Myocyte (in vitro differentiated cells): ENCODE measurements around the gene SATB1. TPM values are rescaled to one million over a fixed set of nuclear protein-coding genes. Genes with fewer than 3 reads are reported as not detected.
"Not testable (repeated sequence)": the region's sequence is repeated elsewhere in the genome, so short reads cannot be mapped to it uniquely, and the experiment has no call there.

Source experiments
- DNase-seq: peaks from one replicate; pipeline ENCODE4 v3.0.0-alpha.2; 2012; ENCODE audit warnings: low read depth
- total RNA-seq: library from RNA; depleted of rRNA; stranded (reverse); fragments of >200 nt; gene quantifications from 2 replicates; pipeline ENCODE4 v1.2.3, GENCODE V29; 2014

The SATB1 gene
- total RNA-seq, 1 donor from 2014 or later, result 6.7 TPM

DNA sequence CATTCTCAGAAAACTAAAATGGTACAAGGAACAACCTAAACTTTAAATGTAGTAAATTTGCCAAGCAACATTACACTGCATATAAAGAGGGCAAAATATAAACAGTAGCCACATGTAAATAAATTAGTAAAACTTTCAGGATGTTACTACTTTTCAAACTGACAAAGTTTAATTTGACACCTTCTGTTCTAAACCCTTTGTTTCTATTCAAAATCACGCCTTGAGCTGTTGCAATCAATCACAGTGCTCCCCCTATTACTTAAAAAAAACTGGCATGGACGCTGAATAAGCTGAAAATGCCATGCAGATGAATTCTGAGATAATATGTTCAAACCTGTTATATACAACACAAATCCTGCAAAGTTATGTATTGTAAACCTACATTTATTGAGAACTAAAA, 69.3 kb downstream of the SATB1 start:
- no peak for DNase-seq

- no peak for DNase-seq
These were observed 70.4 kb downstream of the SATB1 start for GRCh38 chr3:18354701-18355100.

DNA sequence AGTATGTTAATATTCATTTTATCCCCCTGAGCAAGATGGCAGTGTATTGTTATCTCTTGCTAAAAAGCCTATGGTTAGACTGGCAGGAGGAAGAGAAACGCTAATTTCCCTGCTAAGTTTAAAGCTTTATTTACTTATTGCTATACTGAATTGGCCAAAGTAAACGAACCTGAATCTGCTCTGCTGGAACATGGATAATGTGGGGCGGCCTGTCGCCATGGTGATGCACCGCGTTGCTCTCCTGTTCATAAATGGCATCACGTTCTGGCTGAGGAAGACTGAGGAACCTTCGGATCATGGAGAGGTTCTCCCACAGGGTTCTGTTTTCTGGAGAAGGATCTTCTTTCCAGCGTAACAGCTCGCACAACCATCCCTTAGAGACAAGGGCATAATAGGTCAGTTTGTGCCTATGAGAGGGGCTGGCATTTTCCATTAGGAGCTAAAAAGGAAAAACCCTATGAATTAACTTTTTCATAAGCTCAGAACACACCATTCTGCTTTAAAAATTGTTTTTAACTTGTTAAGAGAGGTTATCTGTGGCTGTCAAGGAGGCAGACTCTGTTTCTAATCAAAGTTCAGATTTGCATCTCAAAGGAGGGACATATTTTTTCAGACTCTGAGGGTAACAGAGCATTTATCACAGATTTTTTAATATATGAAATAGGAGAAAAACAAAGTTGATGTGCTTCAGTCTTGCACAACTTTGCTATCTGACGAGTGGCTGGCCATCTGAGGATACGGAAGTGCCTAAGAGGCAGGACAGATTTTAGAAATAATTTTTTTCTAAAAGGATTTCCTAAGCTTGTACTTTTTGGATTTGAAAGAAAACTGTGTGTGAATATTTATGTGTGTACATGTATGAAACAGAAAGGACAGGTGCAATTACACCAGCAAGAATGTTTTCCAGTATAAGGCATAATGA, 73.1 kb downstream of the SATB1 start:
- DNase-seq, result no peak

- DNase-seq, result no peak
These were observed 74.0 kb downstream of the SATB1 start for GRCh38 chr3:18351069-18351628.

DNA sequence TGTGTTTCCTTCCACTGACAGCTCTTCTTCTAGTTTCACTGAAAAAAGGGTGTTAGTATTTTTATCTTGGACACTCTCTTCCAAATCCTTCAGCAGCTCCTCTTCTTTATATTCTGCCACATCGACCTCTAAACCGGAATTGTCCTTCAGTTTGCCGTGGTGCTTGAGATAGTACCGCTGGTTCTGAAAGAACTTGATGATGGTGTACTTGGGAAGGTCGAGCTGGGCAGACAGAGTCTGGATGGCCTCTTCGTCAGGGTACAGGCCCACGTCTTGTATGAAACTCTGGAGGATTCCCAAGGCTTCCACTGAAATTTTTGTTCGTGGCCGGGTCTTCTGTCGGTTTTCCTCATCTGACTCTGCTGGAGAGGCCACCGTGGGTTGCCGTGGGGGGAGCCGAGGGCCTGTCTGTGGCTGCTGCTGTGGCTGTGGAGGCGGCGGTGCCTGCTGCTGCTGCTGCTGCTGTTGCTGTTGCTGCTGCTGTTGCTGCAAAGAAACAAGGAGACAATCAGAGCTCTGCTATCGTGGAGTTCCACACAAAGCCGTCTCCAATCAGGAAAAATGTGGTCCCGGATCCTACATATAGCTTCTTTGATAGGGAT, 75.8 kb downstream of the SATB1 start:
- DNase-seq, result no peak

GRCh38 chr3:18346097-18346496, 79.0 kb downstream of the SATB1 start:
- DNase-seq, result no peak

DNA sequence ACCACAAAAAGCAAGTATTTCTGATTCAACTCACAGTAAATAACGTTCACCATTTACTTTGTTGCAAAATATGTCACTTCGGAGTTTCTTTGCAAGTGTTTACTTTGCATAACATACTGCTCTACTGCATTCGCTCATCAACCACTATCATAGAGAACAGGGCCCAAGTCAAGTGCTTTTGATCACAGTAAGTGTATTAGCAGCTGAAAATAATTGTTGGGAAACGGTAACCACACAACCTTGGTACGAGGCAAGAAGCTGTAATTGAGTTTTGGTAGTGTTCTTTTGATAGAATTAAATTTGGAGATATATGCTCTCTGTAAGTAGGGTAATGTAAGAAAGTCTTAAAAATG, 80.1 kb downstream of the SATB1 start:
- no peak for DNase-seq

- DNase-seq, result no peak
These were observed 80.7 kb downstream of the SATB1 start for GRCh38 chr3:18344306-18345014.

DNA sequence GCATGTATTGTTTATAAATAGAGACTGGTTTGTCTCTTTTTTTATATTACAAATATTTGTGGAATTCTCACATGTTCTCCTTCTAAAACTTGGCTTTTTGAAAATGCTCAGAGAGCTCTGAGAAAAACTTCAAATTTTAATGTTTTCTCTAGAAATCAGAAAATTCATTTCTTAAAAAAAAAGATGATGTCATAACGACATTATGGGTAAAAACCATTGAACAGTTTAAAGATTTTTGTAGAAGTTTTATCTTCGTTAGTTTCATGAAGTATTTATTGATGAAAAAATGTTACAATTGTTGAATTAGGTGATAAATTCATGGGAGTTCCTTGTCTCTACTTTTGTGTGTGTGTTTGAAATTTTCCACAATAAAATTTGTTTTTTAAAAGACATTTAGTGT, 81.3 kb downstream of the SATB1 start:
- no peak for DNase-seq

GRCh38 chr3:18338827-18339514, 86.2 kb downstream of the SATB1 start:
- no peak for DNase-seq

- DNase-seq, result no peak
These were observed 87.9 kb downstream of the SATB1 start for GRCh38 chr3:18337231-18337630.

- DNase-seq, result no peak
These were observed 90.1 kb downstream of the SATB1 start for GRCh38 chr3:18334837-18335601.

- not testable (repeated sequence) for DNase-seq
These were observed 94.2 kb downstream of the SATB1 start for GRCh38 chr3:18330772-18331441.

DNA sequence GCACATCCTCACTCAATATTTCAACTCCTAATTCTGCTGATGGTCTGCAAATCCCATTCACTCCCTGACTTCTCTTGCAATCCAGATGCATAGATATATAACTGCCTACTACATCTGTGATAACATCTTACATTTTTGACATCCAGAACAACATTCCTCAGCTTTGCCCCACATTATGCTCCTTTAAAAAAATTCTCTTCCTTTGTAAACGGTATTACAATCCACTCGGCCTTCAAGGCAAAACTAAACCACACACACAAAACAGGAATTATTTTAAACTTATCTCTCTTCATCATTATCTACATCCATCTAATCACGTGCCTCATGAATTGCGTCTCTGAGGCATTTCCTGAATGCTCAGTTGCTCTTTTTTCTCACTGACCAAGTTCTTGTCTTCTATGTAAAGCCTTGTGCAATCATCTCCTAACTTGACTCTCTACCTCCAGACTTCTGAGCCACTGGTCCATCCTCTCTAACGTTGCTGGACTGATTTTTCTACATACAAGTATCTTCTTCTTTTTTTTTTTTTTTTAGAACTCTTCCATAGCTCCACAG, 117.0 kb downstream of the SATB1 start:
- DNase-seq, result no peak

DNA sequence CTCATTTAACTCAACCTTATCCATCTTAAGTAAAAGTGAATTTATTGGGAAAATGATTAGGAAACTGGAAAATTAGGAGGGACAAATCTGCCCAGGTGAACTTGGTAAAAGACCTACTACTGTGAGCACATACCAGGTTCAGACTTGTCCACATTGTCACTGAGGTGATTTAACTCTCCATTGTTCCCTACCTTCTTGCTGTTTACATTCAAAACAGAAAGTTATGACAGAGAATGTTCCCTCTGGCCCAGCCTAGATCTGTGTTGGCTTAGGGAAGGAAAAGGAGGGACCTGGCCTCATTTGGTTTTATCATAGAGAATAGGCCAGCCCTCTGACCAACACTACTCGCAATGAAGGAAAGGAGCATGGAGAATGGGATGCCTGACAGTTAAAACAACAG, 117.6 kb downstream of the SATB1 start:
- DNase-seq, result no peak

- peak; percentile 11 for DNase-seq
These were observed 122.6 kb downstream of the SATB1 start for GRCh38 chr3:18302517-18302916.

- DNase-seq, result no peak
These were observed 123.4 kb downstream of the SATB1 start for GRCh38 chr3:18301781-18302180.

GRCh38 chr3:18300916-18301315, 124.2 kb downstream of the SATB1 start:
- no peak for DNase-seq

GRCh38 chr3:18297126-18297525, 128.0 kb downstream of the SATB1 start:
- DNase-seq, result no peak
